ENCODE results near the gene P2RY8.
"Not testable (repeated sequence)": the region's sequence is repeated elsewhere in the genome, so short reads cannot be mapped to it uniquely, and the experiment has no call there.

The P2RY8 gene

GRCh38 chrX:1462596-1463251 lies 74.3 kb downstream of the P2RY8 start:
- no peak for DNase-seq

- no peak for DNase-seq
Measured at GRCh38 chrX:1462110-1462509, 74.9 kb downstream of the P2RY8 start.

GRCh38 chrX:1455948-1456280 lies 81.1 kb downstream of the P2RY8 start:
- no peak for DNase-seq

- DNase-seq, result no peak
Measured at GRCh38 chrX:1453951-1454785, 82.8 kb downstream of the P2RY8 start.

- DNase-seq, result no peak
Measured at GRCh38 chrX:1453395-1453783, 83.6 kb downstream of the P2RY8 start.

- DNase-seq, result no peak
Measured at GRCh38 chrX:1452516-1453394, 84.2 kb downstream of the P2RY8 start, which contains the start of gene ASMTL. ASMTL (minus strand) TSS chrX:1452909; CDS start chrX:1452840, 69 bp downstream.

- DNase-seq, result no peak
Measured at GRCh38 chrX:1451661-1452515, 85.1 kb downstream of the P2RY8 start.

- DNase-seq, result no peak
Measured at GRCh38 chrX:1451251-1451660, 85.7 kb downstream of the P2RY8 start.

GRCh38 chrX:1450361-1451161 lies 86.4 kb downstream of the P2RY8 start:
- no peak for DNase-seq

- no peak for DNase-seq
Measured at GRCh38 chrX:1449823-1450149, 87.2 kb downstream of the P2RY8 start.

- no peak for DNase-seq
Measured at GRCh38 chrX:1449036-1449822, 87.8 kb downstream of the P2RY8 start.

GRCh38 chrX:1448573-1449001 lies 88.4 kb downstream of the P2RY8 start:
- DNase-seq, result not testable (repeated sequence)

GRCh38 chrX:1447969-1448572 lies 88.9 kb downstream of the P2RY8 start:
- not testable (repeated sequence) for DNase-seq

- DNase-seq, result not testable (repeated sequence)
Measured at GRCh38 chrX:1446984-1447968, 89.7 kb downstream of the P2RY8 start.

- no peak for DNase-seq
Measured at GRCh38 chrX:1444561-1445500, 92.2 kb downstream of the P2RY8 start.

- no peak for DNase-seq
Measured at GRCh38 chrX:1443496-1444075, 93.4 kb downstream of the P2RY8 start.

- DNase-seq, result no peak
Measured at GRCh38 chrX:1442724-1443367, 94.1 kb downstream of the P2RY8 start.
